KOPT-K1 (cell line): ENCODE results near the gene MCRS1.
"Not testable (repeated sequence)": the region's sequence is repeated elsewhere in the genome, so short reads cannot be mapped to it uniquely, and the experiment has no call there.

Experiments used
- H3K27ac ChIP-seq: fragments of 200-600 bp; sonication (generic); 2 replicates; pipeline ENCODE4 v1.5.1; 2016; ENCODE audit warnings: antibody characterized with exemption, mild to moderate bottlenecking, low read depth, low read length; ENCODE audit not compliant: poor library complexity, severe bottlenecking
- H3K36me3 ChIP-seq: fragments of 200-600 bp; sonication (generic); 2 replicates; pipeline ENCODE4 v1.5.1; 2017; ENCODE audit warnings: antibody characterized with exemption, mild to moderate bottlenecking, low read length, moderate library complexity; ENCODE audit not compliant: insufficient read depth
- H3K9me3 ChIP-seq: fragments of 200-600 bp; sonication (generic); 2 replicates; pipeline ENCODE4 v1.5.1; 2017; ENCODE audit warnings: antibody characterized with exemption, low read length, mild to moderate bottlenecking; ENCODE audit not compliant: insufficient read depth, poor library complexity, severe bottlenecking

Gene MCRS1

DNA sequence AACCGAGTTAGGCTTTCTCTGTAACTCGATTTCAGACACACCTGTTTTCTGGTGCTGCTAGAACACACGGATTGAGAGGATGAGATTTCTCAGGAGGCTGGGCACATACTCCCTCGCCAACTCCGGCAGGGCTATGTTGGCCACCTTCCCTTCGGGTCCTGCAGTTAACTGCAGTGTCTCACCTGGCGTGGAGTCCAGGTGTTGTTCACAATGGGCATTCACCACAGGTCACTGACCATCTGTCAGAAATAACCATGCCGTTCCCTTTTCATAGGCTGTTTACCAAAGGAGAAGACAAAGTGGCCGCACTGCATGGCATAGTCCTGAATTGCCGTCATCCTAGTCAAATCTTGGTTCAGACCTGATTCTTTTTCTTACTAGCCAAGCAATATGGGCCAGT is 34.6 kb downstream of the MCRS1 start:
- H3K36me3 ChIP-seq: no peaks in the 10 kb centered on the region
- no peaks in the 10 kb centered on the region for H3K9me3 ChIP-seq
- H3K27ac ChIP-seq: no peak overlapping the region

DNA sequence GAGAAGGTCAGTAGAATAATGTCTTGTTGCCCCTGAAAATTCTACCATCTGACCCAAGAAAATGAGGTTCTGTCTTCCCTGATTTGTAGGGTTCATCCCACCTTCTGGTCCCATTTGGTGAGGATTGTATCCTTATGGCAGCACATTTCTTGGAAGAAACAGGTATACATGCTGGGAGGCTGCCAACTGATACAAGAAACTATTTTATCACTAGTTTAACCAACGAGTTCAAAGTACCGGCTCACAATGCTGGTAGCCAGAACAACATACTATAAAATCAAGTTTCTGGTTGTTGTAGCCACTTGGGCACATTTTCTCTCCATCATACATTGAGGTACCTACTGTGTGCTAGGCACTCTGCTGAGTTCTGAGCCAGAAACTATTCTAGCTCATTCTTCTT is 36.2 kb downstream of the MCRS1 start:
- Histone ChIP-seq H3K27ac (no peak overlapping the region), H3K36me3 (peaks cover 8% of the 10 kb centered on the region; the same call in 1 of the 2 replicates), H3K9me3 (no peaks in the 10 kb centered on the region)

DNA sequence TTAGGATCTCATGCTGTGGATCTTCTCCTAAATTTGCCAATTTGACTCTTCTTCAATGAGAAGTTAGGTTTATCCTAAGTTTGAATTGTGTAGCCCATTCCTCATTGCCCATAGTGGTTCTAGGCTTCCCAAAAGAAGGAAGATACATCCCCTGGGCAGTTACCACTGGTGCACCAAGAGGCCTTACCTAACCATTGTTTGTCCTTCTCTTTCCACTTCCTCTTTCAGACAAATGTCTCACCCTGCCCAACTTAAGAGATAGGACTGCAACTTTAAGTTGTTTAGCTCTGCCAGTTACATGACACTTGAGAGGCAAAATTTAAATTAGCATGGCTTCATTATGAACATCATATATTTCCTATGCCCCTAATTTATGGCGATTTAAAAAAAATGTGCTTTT is 38.5 kb downstream of the MCRS1 start:
- Histone ChIP-seq H3K36me3 (peaks cover 31% of the 10 kb centered on the region), H3K9me3 (no peaks in the 10 kb centered on the region), H3K27ac (no peak overlapping the region)

DNA sequence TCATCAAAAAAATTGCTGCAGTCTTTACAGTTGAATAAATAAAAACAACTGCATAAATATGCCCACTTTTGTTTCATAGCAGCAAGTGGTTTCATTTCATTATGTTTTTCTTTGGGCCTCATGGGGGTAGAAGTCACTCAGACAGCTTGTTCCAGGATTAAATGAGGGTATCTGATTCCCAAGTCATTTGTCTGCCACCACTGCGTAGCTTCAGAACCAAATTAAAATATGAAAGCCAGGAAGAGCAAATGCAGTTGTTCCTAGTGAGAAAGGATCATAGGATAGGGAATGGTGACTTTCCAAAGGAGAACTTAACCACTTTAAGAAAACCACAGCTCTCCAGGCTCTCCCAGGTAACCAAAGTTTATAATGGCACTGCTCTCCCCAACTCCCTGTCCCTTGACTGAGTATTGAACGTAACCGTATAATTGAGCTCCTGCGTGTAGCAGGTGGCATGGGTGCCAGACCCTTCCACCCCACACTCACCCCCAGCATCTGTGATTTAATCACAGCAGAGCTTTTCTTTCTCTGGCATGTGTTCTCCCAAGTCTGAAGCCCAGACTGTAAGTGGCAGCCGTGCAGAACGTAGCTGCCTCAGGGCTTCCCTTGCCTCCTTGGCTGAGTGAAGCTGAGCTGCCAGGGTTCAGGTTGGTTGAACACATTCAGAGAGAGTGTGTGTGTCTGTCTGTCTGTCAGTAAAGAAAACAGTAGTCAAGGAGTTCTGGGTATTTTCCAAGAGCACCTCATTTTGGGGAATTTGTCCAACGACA is 40.4 kb downstream of the MCRS1 start:
- Histone ChIP-seq H3K27ac (no peak overlapping the region), H3K36me3 (peaks cover 41% of the 10 kb centered on the region)

DNA sequence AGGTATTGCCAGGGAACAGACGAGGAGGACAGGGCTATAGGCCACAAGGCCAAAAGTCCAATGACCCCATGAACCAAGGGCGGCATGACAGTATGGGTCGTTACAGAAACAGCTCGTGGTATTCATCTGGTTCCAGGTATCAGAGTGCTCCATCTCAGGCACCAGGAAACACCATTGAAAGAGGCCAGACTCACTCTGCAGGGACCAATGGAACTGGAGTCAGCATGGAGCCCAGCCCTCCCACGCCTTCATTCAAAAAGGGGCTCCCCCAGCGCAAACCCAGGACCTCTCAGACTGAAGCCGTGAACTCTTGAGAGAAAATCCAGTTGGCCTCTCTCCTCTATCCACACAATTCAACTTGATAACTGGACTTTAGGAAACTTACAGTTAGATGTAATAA is 42.0 kb downstream of the MCRS1 start:
- no peaks in the 10 kb centered on the region for H3K9me3 ChIP-seq
- peaks cover 46% of the 10 kb centered on the region for H3K36me3 ChIP-seq
- H3K27ac ChIP-seq: no peak overlapping the region

More for the DNA sequence above, 40.4 kb downstream of the MCRS1 start:
- H3K9me3 ChIP-seq: no peaks in the 10 kb centered on the region

DNA sequence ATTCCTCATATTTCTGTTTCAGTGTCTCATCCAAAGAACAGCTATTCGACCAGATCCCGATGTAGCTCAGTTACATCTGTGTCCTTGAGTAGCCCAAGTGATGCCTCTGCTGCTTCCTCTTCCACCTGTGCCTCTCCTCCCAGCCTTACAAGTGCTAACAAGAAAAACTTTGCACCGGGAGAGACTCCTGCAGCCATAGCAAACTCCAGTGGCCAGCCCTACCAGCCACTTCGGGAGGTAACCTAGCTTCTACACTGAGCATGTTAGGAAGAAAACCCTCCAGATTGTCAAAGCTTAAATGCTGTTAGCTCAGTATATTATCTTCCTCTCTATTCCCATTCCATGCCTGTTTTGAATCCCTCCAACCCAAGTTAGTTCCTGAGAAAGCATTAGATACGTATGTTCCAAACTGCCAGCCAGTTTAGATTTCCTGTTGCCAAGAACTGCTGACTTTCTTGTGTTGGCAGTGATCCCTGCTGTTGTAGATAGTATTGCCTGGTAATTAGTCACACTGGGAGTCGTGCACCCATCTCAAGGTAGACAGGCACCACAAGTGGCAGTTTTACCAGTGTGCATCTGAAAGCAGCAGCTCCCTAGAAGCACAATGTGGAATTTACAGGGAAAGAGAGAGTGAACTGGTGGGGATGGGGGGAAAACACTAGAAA is 43.1 kb downstream of the MCRS1 start:
- Histone ChIP-seq H3K27ac (no peak overlapping the region), H3K9me3 (no peaks in the 10 kb centered on the region), H3K36me3 (peaks cover 46% of the 10 kb centered on the region)

DNA sequence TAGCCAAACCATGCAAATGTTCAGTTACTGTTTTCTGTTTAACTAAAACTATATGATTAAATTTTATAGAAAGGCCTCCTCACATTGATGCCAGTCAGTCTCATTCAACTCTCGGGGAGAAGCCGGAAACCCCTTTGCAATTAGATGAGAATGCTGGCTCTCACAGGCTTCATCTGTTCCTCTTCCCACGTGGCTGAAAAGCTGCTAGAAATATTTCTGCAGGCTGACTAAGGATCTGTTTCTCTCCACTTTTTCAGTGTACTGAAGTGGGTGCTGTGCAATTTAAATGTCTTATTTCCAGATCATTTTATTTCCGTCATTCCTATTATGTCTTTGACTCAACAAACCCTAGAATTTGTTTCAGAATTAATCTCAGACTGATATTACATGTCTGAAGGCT is 46.6 kb downstream of the MCRS1 start:
- Histone ChIP-seq H3K36me3 (peaks cover 34% of the 10 kb centered on the region), H3K27ac (no peak overlapping the region), H3K9me3 (no peaks in the 10 kb centered on the region)

DNA sequence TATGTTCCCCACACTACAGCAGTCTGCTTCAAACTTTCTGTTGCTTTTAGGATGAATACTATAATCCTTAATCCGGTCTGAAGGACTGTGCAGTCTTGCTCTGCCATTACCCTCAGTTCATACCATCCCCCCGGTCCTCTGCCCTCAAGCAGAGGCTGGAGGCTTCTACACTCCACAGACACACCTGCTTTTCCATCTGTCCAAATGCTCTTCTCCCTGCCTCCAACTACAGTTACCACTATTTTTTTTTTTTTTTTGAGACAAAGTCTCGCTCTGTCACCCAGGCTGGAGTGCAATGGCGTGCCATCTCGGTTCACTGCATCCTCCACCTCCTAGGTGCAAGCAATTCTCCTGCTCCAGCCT is 48.4 kb downstream of the MCRS1 start:
- Histone ChIP-seq H3K9me3 (no peaks in the 10 kb centered on the region), H3K27ac (no peak overlapping the region), H3K36me3 (peaks cover 16% of the 10 kb centered on the region)

DNA sequence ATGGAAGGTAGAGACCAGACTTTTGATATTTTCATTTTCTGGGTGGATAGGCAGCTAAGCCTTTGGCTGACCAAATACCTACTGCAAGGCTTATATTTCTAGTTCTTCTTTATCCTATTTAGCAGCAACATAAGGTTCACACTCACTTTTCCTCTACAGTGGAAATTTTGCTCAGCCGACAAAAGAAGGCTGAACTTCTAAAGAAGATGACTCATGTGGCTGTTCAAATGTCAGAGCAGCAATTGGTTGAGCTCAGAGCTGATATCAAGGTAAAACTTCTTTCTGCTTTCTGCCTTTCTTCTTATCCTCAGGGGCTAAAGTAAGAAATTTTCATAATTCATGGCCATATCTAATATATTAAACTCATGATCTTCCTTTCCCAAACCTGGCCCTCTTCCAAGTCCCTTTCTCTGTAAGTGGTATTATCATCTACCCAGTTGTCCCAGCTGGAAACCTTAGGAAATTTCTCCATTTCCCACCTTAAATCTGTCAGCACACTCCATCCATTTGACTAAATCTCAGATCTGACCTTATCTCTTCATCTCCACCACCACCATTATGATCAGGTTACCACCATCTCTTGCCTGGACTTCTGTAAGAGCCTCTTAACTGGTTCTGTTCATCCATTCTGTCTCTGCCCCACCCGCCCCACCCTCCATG is 48.9 kb downstream of the MCRS1 start:
- no peak overlapping the region for H3K27ac ChIP-seq
- no peaks in the 10 kb centered on the region for H3K9me3 ChIP-seq
- H3K36me3 ChIP-seq: peaks cover 11% of the 10 kb centered on the region; the same call in 1 of the 2 replicates

DNA sequence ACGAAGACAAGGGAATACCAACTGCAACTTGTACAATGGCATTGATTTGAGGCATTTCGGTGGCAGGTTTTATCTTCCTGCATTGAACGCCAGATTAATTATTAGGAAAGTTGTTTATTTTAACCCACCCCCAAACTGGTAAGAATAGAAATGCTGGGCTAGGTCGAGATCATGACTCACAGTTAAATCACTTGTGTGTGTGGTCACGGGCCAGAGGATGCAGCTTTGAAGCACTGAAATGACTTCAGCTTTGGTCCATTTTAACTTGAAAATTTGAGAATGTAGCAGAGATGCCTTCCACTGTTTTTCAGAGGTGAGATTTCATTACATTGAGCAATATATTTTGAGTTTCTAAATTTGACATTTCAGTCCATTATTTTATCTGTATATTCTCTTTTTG is 52.7 kb downstream of the MCRS1 start:
- Histone ChIP-seq H3K36me3 (no peaks in the 10 kb centered on the region; the same call in 1 of the 2 replicates), H3K9me3 (no peaks in the 10 kb centered on the region), H3K27ac (no peak overlapping the region)

DNA sequence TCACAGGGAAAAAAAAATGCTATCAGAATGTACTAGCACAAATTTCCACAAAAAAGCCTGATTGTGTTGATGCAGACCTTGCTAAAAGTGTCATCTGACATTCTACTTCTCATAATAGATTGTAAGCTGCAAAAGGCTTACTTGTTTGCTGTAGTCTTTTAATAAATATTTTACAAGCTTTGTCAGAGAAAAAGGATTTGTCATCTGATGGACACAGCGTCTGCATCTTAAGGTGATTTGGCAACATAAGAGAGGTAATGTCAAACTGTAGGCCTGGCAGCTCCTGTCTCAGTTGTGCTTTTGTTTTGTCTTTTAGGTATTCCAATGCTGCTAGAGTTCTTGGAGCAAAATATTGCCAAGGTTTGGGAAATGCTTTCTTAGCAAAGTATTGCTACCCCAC is 55.4 kb downstream of the MCRS1 start:
- Histone ChIP-seq H3K27ac (no peak overlapping the region), H3K9me3 (no peaks in the 10 kb centered on the region), H3K36me3 (no peaks in the 10 kb centered on the region; the same call in 1 of the 2 replicates)

DNA sequence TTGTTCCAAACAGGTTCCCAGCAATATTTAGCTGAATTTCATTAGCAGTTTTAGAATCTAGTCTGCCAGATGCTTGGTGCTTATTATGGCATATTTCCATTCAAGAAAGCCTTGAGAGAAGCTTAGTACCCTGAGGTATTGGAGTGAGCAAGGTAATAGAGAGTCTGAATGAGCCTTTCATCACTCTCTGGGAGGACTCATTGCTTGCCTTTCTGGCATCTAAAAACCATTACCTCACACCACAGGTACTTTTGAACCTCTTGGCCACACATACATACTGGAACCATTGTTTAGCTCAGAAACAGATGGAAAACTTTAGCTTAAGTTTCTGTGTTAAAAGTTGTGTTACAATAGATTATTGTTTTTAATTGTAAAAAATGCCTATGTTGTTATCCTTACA is 56.5 kb downstream of the MCRS1 start:
- H3K9me3 ChIP-seq: no peaks in the 10 kb centered on the region
- no peak overlapping the region for H3K27ac ChIP-seq
- peaks cover 3% of the 10 kb centered on the region; the same call in 1 of the 2 replicates for H3K36me3 ChIP-seq

DNA sequence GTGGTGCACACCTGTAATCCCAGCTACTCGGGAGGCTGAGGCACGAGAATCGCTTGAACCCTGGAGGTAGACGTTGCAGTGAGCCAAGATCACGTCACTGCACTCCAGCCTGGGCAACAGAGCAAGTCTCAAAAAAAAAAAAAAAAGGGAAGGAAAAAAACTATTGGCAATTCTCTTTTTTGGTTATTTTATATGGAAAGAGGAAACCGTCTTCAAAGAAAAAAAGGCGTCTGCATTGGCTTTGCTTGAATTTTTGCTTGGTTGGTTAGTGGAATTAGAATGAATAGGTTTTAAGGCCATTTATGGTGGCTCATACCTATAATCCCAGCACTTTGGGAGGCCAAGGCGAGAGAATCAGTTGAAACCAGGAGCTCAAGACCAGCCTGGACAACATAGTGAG is 58.3 kb downstream of the MCRS1 start:
- not testable (repeated sequence) for H3K27ac ChIP-seq, H3K9me3 ChIP-seq
- peaks cover 12% of the 10 kb centered on the region for H3K36me3 ChIP-seq
